ENCODE measurements around the gene EIF3I.

GRCh38 chr1:32224285-32224684, 2.1 kb downstream of the EIF3I start:
- TF ChIP-seq CTCF (IDR thresholded peaks at IDR 0.05): no peak
- TF ChIP-seq POLR2A (IDR thresholded peaks at IDR 0.05): no peak
- TF ChIP-seq EP300 (IDR thresholded peaks at IDR 0.05): no peak
- no peak for TF ChIP-seq POLR2AphosphoS5 (IDR thresholded peaks at IDR 0.05)
